HL-60 (cell line): Measurements from ENCODE around the gene TDRD12.

ENCODE experiments used
- CTCF ChIP-seq: IDR thresholded peaks from one replicate; pipeline ENCODE4 v1.5.1; 2011; ENCODE audit warnings: low read length, control low read depth, inconsistent platforms; ENCODE audit not compliant: insufficient read depth
- GABPA ChIP-seq: IDR thresholded peaks from 2 replicates; pipeline ENCODE4 v1.6.1; 2012; ENCODE audit warnings: low read depth
- POLR2AphosphoS5 ChIP-seq: IDR thresholded peaks from 2 replicates; pipeline ENCODE4 v1.6.1; 2012; ENCODE audit warnings: low read depth
- REST ChIP-seq: IDR thresholded peaks from 2 replicates; pipeline ENCODE4 v1.6.1; 2012; ENCODE audit warnings: low read depth; ENCODE audit not compliant: insufficient replicate concordance

- TF ChIP-seq CTCF (no peak), POLR2AphosphoS5 (no peak), REST (no peak), GABPA (no peak)
Measured at GRCh38 chr19:32837531-32837930, 118.0 kb downstream of the TDRD12 start.
